PC-3 (cell line): ENCODE results near the gene TAF11L13. TPM values are rescaled to one million over a fixed set of nuclear protein-coding genes. Genes with fewer than 3 reads are reported as not detected.
"Not testable (repeated sequence)": the region's sequence is repeated elsewhere in the genome, so short reads cannot be mapped to it uniquely, and the experiment has no call there.

Experiments
- ATAC-seq: fragments of 200-7000 bp; cut with Tn5 transposase; 2 replicates; pipeline ENCODE4 v1.9.1; 2020; ENCODE audit warnings: mild to moderate bottlenecking, moderate library complexity
- BruUV-seq: library from RNA; stranded (reverse); fragments of 400-500 nt; replicated peaks from 2 replicates; lab custom pipeline; 2021; lab: Mats Ljungman, UMichigan
- CTCF ChIA-PET: fragments of 300-600 bp; sonication (Branson Sonifier 250); formaldehyde crosslinking; loops from one replicate; lab custom pipeline; 2022; ENCODE audit warnings: antibody characterized with exemption; lab: Charles Lee
- POLR2A ChIA-PET: fragments of 300-600 bp; sonication (Branson Sonifier 250); formaldehyde crosslinking; loops from one replicate; lab custom pipeline; 2022; ENCODE audit warnings: antibody characterized with exemption; ENCODE audit not compliant: unreplicated experiment; lab: Charles Lee
- DNase-seq: peaks from one replicate; pipeline ENCODE4 v3.0.0-alpha.2; 2015
- H2AFZ ChIP-seq: fragments of 300-600 bp; sonication (generic); 2 replicates; pipeline ENCODE4 v1.6.0; 2016; ENCODE audit warnings: antibody characterized with exemption, low read length
- H3F3A ChIP-seq: fragments of 300-600 bp; sonication (generic); one replicate; pipeline ENCODE4 v1.6.0; 2017; ENCODE audit warnings: antibody characterized with exemption, low read length, control low read depth, mild to moderate bottlenecking; ENCODE audit not compliant: unreplicated experiment
- H3K27ac ChIP-seq: fragments of 300-600 bp; sonication (generic); 2 replicates; pipeline ENCODE4 v1.5.1; 2016; ENCODE audit warnings: mild to moderate bottlenecking, low read length
- H3K27me3 ChIP-seq: fragments of 300-600 bp; sonication (generic); 2 replicates; pipeline ENCODE4 v1.6.1; 2016; ENCODE audit warnings: low read length, mixed read lengths
- H3K36me3 ChIP-seq: fragments of 300-600 bp; sonication (generic); 2 replicates; pipeline ENCODE4 v1.6.1; 2016; ENCODE audit warnings: low read depth, mixed run types, low read length, mixed read lengths
- H3K4me1 ChIP-seq: fragments of 300-600 bp; sonication (generic); 2 replicates; pipeline ENCODE4 v1.5.1; 2016; ENCODE audit warnings: low read length; ENCODE audit not compliant: insufficient read depth
- H3K4me2 ChIP-seq: fragments of 300-600 bp; sonication (generic); 2 replicates; pipeline ENCODE4 v1.6.0; 2016; ENCODE audit warnings: low read length
- H3K4me3 ChIP-seq: fragments of 300-600 bp; sonication (generic); 2 replicates; pipeline ENCODE4 v1.5.1; 2016; ENCODE audit warnings: mild to moderate bottlenecking, low read length, mixed read lengths
- H3K79me2 ChIP-seq: fragments of 300-600 bp; sonication (generic); 2 replicates; pipeline ENCODE4 v1.6.1; 2017; ENCODE audit warnings: low read length, mixed read lengths
- H3K9ac ChIP-seq: fragments of 300-600 bp; sonication (generic); 2 replicates; pipeline ENCODE4 v1.6.0; 2016; ENCODE audit warnings: mild to moderate bottlenecking, low read length
- H3K9me2 ChIP-seq: fragments of 300-600 bp; sonication (generic); replicated peaks from 2 replicates; pipeline ENCODE4 v1.6.1; 2016; ENCODE audit warnings: mixed run types, low read length, mixed read lengths
- H3K9me3 ChIP-seq: fragments of 300-600 bp; sonication (generic); 2 replicates; pipeline ENCODE4 v1.6.1; 2016; ENCODE audit warnings: low read length, mixed read lengths
- H4K20me1 ChIP-seq: fragments of 300-600 bp; sonication (generic); 2 replicates; pipeline ENCODE4 v1.6.1; 2016; ENCODE audit warnings: low read length, mixed read lengths
- EZH2 ChIP-seq: fragments of 300-600 bp; sonication (generic); IDR thresholded peaks from one replicate; pipeline ENCODE4 v1.6.1; 2017; ENCODE audit warnings: antibody characterized with exemption, mild to moderate bottlenecking, low read length; ENCODE audit not compliant: unreplicated experiment
- EZH2phosphoT487 ChIP-seq: fragments of 300-600 bp; sonication (generic); IDR thresholded peaks from 2 replicates; pipeline ENCODE4 v1.6.1; 2018; ENCODE audit warnings: mild to moderate bottlenecking, antibody characterized with exemption, low read length, borderline replicate concordance
- intact Hi-C: fragments of 100-400 bp; cut with micrococcal nuclease; formaldehyde crosslinking; loops from 2 replicates; pipeline ENCODE4 v1.9.0; 2023
- total RNA-seq: library from RNA; depleted of rRNA; stranded (reverse); fragments of >200 nt; gene quantifications from 2 replicates; pipeline ENCODE4 v1.2.3, GENCODE V29; 2014
- TF ChIP-seq, protein P1 (sequence below): fragments of 300-600 bp; sonication (generic); conservative IDR thresholded peaks from 2 replicates; pipeline ENCODE4 v1.5.1; 2017; ENCODE audit warnings: antibody characterized with exemption, low read depth, mild to moderate bottlenecking, low read length

TAF11L13 gene
- total RNA-seq, 1 experiment from 2014 or later: not detected

DNA sequence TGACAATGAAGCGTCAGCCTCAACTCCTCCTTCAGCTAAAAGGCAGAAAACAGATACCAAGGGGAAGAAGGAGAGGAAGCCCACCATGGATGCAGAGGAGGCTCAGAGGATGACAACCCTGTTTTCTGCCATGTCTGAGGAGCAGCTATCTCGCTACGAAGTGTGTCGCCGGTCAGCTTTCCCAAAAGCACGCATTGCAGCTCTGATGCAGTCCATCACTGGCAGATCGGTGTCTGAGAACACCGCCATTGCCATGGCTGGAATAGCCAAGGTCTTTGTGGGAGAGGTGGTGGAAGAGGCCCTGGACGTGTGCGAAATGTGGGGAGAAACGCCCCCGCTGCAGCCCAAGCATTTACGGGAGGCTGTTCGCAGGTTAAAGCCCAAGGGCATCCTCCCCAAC, 26.9 kb upstream of the TAF11L13 start:
- no peak overlapping the region for H3K4me3 ChIP-seq

DNA sequence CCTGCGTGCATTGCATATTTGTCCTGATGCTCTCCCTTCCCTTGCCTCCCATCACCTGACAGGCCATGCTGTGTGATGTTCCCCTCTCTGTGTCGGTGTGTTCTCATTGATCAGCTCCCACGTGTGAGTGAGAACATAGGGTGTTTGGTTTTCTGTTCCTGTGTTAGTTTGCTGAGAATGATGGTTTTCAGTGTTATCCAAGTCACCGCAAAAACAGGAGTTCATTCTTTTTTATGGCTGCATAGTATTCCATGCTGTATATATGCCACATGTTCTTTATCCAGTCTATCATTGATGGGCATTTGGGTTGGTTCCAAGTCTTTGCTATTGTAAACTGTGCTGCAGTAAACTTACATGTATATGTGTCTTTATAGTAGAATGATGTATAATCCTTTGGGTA, 24.4 kb upstream of the TAF11L13 start:
- H4K20me1 ChIP-seq, H3K9ac ChIP-seq, H3K4me2 ChIP-seq, H3K9me2 ChIP-seq, DNase-seq, H3K4me3 ChIP-seq, H3K4me1 ChIP-seq, BruUV-seq, H3K79me2 ChIP-seq, H3K36me3 ChIP-seq, H3F3A ChIP-seq, H3K9me3 ChIP-seq, intact Hi-C loops, CTCF ChIA-PET, H3K27me3 ChIP-seq, ATAC-seq, H3K27ac ChIP-seq, POLR2A ChIA-PET, H2AFZ ChIP-seq: not testable (repeated sequence)

More for the DNA sequence above, 26.9 kb upstream of the TAF11L13 start:
- no peaks in the 10 kb centered on the region for H4K20me1 ChIP-seq
- no peaks in the 10 kb centered on the region for H3K27me3 ChIP-seq
- no peaks in the 10 kb centered on the region for H3K9me3 ChIP-seq
- intact Hi-C loops: no loop called here
- no peaks in the 10 kb centered on the region for H3K9me2 ChIP-seq
- no peak overlapping the region for H2AFZ ChIP-seq
- H3K4me1 ChIP-seq: no peaks in the 10 kb centered on the region
- no peak overlapping the region for H3K9ac ChIP-seq
- ChIA-PET CTCF (no interaction called here), POLR2A (no interaction called here)
- BruUV-seq: no TSS peak
- H3F3A ChIP-seq: no peaks in the 10 kb centered on the region
- DNase-seq: no peak
- TF ChIP-seq EZH2phosphoT487: no peak
- TF ChIP-seq EZH2: no peak
- H3K79me2 ChIP-seq: no peaks in the 10 kb centered on the region
- no peak for ATAC-seq
- H3K4me2 ChIP-seq: no peak overlapping the region
- no peak overlapping the region for H3K27ac ChIP-seq
- H3K36me3 ChIP-seq: no peaks in the 10 kb centered on the region

DNA sequence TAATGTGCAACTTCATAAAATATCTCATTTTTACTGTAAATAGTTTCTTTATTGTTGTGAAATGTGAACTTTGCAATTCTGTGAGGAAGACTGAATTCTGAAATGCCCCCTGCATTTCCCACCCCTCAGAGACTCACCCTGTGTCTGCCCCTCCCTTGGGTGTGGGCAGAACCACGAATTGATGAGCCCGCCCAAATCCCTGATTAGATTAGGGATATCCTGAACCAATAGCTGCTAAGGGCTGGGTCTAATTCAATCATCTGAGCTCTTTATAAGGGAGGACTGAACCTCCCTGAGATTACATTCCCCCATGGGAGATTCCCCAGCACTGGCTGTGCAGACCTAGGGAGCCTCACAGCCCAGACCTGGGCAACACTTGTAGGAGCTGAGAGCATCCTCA, 21.8 kb upstream of the TAF11L13 start, which contains the start of gene TAF11L12:
Gene TAF11L12 (plus strand): TSS at position 301 of the 400 bp plus-strand sequence.
- H3K9ac ChIP-seq, H3K4me3 ChIP-seq, intact Hi-C loops, H3K9me3 ChIP-seq, H3K9me2 ChIP-seq, ATAC-seq, H3K36me3 ChIP-seq, H3K27me3 ChIP-seq, POLR2A ChIA-PET, H4K20me1 ChIP-seq, H3F3A ChIP-seq, H2AFZ ChIP-seq, DNase-seq, H3K4me1 ChIP-seq, H3K79me2 ChIP-seq, H3K27ac ChIP-seq, BruUV-seq, CTCF ChIA-PET, H3K4me2 ChIP-seq: not testable (repeated sequence)

DNA sequence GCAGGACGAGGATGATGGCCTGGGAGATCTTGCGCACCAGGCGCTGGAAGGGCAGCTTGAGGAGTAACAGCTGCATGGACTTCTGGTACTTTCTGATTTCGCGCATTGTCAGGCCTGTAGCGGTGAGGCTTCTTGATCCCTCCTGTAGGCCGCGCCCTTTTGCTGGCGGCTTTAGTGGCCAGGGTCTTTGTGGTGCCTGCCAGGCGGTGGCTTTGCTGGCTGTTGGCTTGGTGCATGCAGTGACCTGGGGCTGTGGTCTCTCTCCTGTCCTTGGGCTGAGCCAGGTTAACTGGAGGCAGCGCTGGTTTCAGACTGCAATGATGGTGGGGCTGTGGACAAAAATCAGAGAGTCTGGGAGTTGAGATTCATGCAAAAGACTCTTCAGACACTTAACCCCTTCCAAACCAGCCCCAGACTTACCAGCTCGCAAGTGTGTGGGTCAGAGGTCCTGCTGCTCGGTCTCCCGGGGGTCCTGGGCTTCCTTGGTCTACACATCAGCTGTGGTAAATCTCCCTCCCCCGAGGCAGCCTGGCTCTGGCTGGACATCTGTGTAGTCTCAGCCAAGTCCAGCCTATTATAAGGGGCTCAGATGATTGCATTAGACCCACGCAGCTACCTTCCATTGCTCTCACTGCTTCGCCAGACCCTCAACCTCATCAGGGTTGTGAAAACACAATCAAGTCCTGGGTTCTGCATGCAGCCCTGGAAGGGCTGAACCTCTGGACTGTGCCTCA, 16.8 kb upstream of the TAF11L13 start:
- H3K4me2 ChIP-seq: no peak overlapping the region
- no peak overlapping the region for H3K4me3 ChIP-seq
- no peaks in the 10 kb centered on the region for H3K36me3 ChIP-seq
- no peak overlapping the region for H3K27ac ChIP-seq
- intact Hi-C loops: no loop called here
- no peak overlapping the region for H2AFZ ChIP-seq
- no peak for DNase-seq
- no peak for ATAC-seq
- H3K27me3 ChIP-seq: no peaks in the 10 kb centered on the region
- no peaks in the 10 kb centered on the region for H4K20me1 ChIP-seq
- TF ChIP-seq, protein P1, sequence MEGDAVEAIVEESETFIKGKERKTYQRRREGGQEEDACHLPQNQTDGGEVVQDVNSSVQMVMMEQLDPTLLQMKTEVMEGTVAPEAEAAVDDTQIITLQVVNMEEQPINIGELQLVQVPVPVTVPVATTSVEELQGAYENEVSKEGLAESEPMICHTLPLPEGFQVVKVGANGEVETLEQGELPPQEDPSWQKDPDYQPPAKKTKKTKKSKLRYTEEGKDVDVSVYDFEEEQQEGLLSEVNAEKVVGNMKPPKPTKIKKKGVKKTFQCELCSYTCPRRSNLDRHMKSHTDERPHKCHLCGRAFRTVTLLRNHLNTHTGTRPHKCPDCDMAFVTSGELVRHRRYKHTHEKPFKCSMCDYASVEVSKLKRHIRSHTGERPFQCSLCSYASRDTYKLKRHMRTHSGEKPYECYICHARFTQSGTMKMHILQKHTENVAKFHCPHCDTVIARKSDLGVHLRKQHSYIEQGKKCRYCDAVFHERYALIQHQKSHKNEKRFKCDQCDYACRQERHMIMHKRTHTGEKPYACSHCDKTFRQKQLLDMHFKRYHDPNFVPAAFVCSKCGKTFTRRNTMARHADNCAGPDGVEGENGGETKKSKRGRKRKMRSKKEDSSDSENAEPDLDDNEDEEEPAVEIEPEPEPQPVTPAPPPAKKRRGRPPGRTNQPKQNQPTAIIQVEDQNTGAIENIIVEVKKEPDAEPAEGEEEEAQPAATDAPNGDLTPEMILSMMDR: no peak
- TF ChIP-seq EZH2 (no peak), EZH2phosphoT487 (no peak)
- POLR2A ChIA-PET: no interaction called here
- H3K9me3 ChIP-seq: no peaks in the 10 kb centered on the region
- no peaks in the 10 kb centered on the region for H3K79me2 ChIP-seq
- CTCF ChIA-PET: no interaction called here
- H3K9ac ChIP-seq: no peak overlapping the region
- peaks cover 12% of the 10 kb centered on the region for H3K4me1 ChIP-seq
- no peaks in the 10 kb centered on the region for H3F3A ChIP-seq
- no peaks in the 10 kb centered on the region for H3K9me2 ChIP-seq
- no TSS peak for BruUV-seq
